G401.6 (cell line): ENCODE results near the gene NCOA5.

Experiments
- FAIRE-seq: peaks from 2 replicates; lab custom pipeline; 2012; peaks lifted over from hg19 to GRCh38; lab: Jason Lieb, UNC

The NCOA5 gene

DNA sequence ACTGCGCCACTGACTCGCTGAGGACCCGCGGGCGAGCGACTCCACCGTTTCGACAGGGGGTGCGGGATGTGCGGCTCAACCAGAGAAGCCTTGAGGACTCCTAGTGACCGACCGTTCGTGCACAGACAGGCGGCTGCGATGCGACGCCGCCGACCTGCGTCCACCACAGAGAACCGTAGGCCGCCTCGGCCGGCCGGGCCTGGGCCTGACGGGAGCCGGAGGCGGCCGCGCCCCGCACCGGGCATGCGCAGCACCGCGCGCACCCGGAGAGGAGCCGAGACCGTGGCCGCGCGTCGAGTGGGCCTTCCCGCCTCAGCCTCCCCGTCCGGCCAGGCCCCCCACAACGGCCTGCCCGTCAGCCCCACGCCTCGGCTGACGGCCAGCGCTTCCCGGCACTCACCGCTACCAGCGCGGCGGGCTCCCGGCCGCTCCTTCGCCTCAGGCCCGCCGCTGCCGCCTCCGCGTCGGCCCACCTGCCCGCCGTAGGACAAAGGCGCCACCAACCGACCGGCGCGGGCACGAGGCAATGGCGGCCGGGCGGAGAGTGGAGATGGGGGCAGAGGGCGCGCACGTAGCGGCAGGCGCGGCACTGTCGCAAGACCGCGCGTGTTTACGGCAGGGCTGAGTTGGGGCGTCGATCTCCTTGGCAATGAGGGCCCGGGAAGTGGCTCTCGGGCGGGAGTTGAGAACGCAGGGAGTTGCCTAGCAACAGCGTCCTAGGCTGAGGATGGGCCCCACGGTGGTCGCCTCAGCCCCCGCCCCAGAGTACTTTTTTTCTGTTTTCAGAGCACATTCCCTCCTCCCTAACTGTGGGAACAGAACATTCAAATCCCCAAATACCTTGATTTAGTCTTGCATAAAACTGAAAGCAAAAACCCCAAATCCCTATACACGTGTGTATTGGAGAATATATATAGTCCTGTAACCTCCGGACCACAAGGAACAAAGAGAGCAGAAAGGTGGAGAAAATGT lies at the start of gene NCOA5:
Gene NCOA5, minus strand, starts transcription at position 546 of the 972 bp plus-strand sequence. CDS start 10,538 bp downstream, outside the sequence.
- FAIRE-seq = peak; percentile 31

DNA sequence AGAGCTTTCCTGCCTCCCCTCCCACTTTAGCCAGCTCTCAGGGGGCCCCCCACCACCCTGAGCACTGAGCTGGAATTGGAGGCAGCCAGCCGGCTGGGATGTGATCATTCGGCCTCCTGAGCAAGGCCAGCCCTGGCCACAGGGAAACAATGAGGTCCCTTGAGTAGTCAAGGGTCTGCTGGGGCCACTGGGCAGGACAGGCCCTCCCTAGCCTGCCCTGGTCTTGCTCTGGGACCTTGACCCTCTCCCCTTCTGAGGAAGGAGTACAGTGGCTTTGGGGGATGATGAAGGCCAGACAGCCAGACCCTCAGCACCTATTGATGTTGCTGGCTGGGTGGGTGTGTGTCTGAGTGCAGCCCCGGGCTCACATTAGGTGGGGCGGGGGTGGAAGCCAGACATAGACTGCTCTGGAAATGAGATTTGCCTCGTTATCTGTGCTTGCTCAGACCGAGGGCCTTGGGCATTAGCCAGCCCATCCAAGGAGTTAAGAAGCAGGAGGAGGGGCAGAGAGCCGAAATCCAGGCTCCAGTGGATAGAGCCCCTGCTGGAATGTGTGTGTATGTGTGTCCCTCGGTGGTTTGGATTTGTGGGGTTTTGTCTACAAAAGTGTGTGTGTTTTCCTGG lies 49.6 kb upstream of the NCOA5 start:
- FAIRE-seq = no peak

DNA sequence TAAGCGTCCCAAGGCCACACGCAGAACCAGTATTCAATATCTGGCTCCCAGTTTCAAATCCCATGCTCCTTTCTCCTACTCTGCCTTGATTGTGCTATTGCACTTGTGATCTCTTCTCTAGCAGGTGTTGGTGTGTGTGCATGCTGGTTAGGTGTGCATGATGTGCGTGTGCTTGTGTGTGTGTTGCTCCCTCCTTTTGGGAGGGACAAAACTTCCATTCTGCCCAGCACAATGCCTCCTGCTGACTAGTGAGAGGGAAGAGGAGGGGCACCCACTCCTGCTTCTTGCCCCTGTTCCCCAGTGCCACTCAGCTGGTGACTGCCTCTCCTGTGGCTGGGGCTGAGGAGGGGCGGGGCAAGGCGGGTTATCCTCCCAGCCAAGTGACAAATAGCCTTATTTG lies 48.1 kb upstream of the NCOA5 start:
- FAIRE-seq = no peak

DNA sequence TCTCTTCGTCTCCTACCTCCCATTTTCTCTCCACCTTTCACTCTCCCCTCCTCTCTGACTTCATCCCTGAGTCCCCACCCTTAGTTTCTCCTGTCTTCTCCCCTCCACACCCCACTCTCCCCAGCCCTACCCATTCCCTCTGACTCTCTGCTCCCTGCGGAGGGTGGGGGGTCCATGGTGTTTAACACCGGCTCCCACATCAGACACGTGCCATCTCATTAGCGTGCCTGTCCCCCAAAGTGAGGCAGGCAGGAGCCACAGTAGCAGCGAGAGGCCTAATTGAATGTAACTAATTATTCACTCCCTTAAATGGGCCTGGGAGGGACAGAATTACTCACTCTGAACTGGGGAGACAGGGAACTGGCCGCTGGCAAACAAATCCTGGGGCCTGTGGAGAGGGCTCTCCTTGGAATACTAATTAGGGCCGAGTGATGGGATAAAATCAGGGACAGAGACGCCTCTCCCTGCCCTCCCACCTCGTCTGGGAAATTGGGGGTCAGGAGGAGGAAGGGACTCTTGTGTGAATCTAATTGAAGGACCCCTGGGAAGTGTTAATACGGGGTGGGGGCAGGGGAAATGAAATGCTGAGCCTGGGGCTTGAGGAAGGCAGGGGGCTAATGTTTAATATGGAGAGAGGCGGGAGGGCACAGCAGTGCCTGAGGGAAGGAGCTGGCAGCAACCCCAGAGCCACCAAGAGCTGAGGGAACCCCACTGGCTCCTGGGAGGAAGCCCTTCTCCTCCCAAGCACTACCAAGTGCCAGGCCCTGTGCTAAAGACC lies 46.3 kb upstream of the NCOA5 start:
- no peak for FAIRE-seq

DNA sequence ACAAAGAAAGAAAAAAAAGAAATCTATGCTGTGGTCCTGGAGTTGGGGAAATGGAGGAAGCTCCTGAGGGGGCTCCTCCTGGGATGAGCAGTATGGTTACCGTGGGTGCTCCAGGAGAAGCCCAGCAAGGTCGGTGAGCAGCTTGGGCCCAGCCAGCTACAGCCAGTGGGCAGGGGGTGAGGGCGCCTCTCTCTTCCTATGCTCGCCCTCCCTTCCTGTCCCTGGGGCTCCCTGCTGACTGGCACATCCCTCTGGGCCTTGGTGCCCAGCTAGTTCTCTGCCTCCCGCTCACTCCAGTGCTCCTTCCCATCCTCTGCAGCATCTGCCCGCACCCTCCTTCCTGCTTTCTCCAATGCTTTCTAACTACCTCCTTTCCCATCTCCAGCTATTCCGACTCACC lies 45.0 kb upstream of the NCOA5 start:
- no peak for FAIRE-seq

DNA sequence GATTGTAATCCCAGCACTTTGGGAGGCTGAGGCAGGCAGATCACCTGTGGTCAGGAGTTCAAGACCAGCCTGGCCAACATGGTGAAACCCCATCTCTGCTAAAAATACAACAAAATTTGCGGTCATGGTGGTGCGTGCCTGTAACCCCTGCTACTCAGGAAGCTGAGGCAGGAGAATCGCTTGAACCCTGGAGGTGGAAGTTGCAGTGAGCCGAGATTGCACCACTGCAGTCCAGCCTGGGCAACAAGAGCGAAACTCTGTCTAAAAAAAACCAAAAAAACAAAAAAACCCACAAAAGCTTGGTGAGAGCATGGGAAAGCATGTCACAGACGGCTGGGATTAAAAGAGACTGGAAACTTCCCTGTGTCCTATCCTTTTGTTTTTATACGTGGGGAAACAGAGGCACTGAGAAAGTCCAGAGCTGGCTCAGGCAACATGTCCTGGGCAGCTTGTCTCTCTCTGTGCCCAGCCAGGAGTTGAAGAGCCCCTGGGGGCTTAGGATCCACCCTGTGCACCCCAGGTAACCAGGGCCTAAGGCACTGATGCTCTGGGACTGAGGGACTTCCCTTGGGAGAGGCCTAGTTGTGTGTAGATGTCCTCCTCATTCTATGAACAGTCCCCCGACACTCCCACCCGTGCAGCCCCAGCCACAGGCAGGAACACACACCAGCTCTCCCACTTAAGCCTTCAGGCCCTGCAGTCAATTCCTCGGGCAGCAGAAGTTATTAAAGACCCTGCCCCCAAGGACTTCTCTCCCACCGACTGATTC lies 44.3 kb upstream of the NCOA5 start:
- no peak for FAIRE-seq

DNA sequence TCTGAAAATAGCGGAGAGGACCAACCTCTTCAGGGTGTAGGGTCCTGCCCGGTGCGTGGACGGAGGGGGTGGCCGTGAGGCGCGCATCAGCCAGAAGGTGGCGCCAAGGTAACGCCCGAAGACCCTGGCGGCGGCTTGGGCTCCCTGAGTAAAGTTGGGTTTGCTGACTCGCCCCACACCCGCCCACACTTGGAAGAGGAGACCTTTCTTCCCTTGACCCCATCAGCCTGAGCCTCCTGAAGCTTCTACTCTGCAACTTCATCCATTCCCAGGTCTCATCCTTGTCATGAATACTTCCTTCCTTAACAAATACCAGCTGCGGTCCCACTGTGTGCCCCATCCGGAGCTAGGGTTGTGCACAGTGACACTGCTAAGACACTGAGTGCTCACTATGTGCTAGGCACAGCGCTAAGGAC lies 43.0 kb upstream of the NCOA5 start:
- no peak for FAIRE-seq

DNA sequence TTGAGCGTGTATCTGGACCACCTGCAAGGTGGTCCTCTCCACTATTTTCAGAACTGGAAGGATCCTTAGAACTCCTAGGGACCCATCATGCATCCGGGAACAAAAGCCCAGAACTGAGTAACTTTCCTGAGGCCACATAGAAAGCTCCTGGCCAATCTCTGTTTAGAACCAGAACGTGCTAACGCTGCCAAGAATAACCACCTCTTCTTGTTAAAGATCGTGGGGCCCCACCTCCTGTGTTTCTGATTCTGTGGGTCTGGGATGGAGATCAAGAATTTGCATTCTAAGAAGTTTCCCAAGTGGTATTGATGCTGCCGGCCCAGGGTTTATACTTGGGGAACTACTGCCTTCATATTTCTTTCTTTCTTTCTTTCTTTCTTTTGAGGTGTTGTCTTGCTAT lies 41.6 kb upstream of the NCOA5 start:
- no peak for FAIRE-seq

DNA sequence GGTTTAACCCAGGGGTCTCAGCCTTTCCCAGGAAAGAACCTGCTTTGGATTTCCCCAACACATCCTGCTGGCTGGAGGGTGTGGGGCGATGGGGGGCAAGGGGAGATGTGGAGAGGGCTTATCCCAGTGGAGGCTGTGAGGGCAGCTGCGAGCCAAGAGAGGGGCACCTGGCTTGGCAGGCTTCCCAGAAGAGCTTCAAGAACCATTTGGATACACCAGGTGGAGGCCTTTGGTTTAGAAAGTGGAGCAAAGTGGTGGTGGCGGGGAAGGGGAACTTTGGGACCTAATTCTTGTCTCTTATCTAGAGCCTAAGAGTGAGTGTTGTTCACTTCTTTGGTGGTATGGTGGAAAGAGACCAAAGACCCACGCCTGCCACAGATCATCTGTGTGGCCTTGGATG lies 40.8 kb upstream of the NCOA5 start:
- FAIRE-seq = no peak

DNA sequence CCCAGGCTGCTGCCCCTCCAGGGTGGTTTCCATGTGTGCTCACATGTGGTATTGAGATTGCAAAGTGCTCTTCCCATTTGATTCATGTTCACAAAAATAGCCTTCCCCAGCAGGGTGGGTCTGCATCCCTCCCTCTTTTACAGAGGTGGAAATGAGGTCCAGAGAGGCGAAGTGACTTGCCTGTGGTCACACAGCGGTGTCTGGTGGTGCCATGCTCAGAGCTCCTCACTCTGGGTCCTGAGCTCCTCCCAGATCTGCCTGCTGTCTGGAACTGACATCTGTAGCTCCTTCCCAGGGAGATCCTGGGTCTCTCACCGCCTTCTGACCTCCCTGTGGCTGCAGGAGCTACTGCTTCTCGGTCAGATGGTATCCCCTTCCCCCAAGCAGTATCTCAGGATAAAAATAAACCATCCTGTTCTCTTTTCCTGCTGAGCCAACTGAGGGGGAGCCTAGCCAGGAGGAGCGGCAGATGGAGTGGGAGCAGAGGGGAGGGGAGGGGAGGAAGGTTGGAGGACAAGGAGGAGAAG lies 40.3 kb upstream of the NCOA5 start:
- FAIRE-seq = no peak

DNA sequence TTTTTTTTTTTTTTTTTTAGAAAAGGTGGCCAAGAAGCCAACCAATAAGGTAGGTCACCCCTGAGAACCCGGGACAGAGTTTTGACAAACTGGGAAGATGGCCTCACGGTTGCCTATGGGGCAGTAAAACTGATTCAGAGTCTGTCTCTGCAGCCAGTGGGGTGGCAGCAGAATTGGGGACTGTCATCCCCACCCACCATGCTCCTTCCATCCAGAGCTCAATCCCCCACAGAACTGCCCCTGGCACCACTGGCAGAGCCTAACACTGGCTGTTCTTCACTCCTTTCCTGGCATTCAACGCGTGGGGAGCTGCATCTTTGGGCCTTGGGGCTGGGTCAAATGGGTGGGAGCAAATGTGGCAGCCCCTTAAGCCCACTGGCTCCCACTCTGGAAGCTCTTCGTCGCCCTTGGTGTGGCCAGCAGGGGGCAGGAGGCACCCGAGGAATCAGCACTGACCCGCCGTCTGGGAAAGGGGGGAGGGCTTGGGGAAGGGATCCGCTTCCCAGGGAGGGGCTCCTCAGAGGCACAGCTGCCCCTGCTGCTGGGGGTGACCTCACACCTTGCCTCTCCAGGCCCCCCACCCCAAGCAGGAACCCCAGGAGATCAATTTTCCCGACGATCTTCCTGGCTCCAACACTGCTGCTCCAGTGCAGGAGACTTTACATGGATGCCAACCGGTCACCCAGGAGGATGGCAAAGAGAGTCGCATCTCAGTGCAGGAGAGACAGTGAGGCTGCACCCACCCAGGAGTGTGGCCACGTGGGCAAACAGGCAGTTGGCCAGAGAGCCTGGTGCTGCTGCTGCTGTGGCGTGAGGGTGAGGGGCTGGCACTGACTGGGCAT lies 38.8 kb upstream of the NCOA5 start:
- no peak for FAIRE-seq

DNA sequence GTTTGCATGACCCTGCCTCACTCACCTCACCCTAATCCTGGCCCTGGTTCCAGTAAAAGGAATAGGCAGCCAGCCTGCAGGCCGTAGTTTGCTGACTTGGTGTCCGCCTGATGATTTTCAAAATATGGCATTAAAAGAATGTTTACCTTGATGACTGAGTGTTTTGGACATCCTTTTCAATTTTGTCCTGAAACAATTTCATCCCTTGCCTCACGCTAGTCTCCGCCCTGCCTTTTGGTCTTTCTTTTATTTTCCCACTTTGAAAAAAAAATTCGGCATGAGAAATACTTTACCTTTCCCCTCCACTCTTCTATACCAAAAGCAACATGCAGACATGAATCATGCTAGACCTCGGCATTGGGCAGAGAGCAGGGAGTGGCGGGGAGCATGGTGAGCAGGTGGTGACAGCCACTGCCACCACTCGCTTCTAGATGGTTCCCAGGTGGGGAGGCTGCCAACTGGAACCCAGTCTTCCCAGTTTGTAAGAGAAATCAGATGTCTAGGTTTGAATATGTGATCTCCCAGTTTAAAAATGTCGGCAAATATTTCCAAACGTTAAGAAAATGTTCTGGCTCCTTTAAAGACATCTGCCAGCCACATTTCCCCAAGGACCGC lies 37.7 kb upstream of the NCOA5 start:
- no peak for FAIRE-seq

DNA sequence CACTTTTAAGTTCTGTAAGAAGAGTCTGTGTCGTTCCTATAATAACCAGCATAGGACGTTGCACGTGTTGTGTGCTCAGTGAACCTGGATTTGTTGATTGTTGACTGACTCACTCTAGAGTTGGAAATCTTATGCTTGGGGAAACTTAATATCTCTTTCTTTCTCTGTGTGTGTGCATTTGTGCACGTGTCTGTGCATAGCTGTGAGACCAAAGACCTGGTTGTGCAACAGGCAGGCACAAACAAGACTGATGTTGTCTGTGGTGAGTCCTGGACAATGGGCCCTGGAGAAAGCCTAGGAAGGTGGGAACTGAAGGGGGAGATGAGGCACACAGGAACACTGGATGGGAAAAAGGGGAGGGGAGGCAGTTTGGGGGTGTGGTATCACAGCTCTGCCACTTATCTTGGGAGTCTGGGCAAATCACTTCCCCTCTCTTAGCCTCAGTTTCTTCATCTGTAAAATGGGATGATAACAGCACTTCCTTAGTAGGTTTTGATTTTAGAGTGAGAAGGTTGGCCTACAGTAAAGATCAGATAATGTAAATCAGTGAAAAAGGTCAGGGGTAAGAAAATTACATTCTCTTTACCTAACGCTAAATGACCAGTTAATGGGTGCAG lies 36.8 kb upstream of the NCOA5 start:
- FAIRE-seq = no peak

DNA sequence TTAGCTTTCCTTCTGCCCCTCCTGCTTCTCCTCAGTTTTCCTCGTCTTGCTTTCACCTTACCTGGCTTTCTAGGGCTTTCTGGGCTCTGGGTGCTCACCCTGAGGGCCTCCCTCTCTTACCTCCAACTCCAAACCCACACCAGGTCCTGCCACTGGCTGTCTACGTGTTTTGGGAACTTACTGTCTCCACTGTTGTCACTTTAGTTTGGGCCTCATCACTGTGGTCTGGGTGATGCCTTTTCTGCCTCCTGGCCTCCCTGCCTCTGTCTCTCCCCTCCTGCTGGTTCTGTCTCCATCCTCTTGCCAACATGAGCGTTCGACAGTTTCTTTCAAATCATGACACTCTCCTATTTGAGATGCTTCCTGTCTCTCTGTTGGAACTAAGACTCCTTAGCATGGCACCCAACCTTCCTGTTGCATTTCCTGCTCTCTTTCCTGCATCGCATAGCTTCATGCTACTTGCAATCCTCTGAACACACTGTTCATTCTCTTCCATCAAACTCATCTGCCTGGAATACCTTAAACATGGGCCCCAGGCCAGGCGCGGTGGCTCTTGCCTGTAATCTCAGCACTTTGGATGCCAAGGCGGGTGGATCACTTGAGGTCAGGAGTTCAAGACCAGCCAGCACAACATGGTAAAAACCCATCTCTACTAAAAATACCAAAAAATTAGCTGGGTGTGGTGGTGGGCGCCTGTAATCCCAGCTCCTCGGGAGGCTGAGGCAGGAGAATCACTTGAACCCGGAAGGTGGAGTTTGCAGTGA lies 33.9 kb upstream of the NCOA5 start:
- no peak for FAIRE-seq

DNA sequence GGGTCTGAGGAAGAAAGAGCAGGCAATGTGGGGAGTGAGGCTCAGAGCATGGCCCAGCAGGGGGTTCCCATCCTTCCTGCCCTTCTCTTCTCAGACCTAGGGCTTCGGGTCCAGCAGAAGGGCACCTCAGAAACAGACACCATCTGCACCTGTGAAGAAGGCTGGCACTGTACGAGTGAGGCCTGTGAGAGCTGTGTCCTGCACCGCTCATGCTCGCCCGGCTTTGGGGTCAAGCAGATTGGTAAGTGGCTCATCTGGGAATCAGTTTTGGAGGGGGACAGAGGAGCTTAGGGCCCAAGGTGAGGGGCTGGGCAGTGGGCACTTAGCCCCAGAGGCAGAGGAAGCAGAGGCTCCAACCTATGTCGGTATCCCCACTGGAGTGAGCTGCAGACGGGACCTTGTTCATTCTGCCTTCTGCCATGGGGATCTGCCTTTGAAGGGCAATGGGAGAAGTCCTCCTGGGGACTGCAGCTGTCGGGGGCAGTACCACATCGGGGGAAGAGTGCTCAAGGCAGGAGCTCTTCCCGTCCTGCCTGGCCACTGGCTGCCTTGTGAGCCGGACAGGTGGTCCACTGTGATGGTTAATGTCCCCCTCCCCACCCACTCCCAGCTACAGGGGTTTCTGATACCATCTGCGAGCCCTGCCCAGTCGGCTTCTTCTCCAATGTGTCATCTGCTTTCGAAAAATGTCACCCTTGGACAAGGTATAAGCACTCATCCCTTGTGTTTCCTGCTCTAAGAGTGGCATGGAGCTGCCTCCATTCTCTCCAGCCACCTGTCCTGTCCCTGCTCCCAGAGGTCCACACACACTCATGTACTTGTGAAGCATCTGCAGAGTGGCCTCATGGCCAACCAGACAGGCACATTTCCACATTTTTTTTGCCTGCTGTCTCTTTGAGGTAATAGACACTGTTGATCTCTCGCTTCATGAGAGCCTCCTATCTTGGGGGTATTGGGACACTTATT lies 33.0 kb upstream of the NCOA5 start:
- FAIRE-seq = no peak

DNA sequence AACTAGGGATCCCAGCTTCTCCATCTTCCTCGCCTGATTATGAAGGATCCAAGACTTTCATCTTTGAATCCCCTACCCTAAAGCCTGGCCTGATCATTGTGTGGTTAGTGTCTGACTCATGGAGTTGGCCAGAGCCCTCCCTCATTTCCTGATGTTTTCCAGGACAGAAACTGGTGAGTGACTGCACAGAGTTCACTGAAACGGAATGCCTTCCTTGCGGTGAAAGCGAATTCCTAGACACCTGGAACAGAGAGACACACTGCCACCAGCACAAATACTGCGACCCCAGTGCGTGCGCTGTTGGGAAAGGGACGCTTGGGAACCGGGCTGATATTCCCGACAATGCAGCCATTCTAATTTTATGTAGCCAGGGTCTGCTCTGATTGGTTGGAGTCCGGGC lies 32.3 kb upstream of the NCOA5 start:
- FAIRE-seq = no peak

DNA sequence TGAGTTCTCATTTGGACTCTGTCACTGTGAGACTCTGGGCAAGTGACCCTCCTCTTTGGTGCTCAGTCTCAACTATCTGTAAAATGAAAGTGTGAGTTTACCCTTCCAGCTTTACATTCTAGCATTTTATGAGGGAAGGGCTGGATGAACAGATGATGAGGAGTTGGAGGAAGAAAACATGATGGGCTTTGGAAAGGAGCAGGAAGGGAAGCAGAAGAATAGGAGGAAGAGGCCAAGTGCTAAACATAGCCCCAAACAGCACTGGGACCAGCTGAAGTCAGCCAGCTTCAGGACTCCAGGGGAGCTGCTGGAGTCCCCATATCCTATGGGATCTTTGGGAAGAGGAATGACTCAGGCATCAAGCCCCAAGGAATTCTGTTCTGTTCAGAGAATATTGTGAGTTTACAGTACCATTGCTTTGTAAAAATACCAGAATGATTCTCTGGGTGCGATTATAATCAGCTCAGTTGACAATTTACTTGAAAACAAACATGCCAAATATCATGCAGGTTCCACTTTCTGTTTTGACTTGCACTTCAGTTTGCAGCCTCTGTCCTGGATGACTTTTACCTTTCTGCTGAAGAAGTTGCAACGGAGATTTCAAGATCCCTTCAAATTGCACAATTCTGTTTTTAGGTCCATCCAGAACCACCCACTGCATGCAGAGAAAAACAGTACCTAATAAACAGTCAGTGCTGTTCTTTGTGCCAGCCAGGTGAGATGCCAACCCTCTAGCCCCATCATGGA lies 31.6 kb upstream of the NCOA5 start:
- no peak for FAIRE-seq
